ENCODE results near the gene DMAC2.
"Not testable (repeated sequence)": the region's sequence is repeated elsewhere in the genome, so short reads cannot be mapped to it uniquely, and the experiment has no call there.

The DMAC2 gene

GRCh38 chr19:41397086-41398049 lies 42.3 kb downstream of the DMAC2 start, which contains the start of the genes BCKDHA and EXOSC5:
Gene BCKDHA, plus strand, starts transcription at chr19:41397818. Its CDS starts 10 bp downstream, at chr19:41397828.
Gene EXOSC5, minus strand, starts transcription at chr19:41397359. Its CDS starts 31 bp downstream, at chr19:41397328.
- DNase-seq, result peak; percentile 98

GRCh38 chr19:41395355-41395754 lies 44.4 kb downstream of the DMAC2 start:
- DNase-seq, result no peak

GRCh38 chr19:41392775-41393174 lies 46.9 kb downstream of the DMAC2 start:
- no peak for DNase-seq

GRCh38 chr19:41391618-41392017 lies 48.1 kb downstream of the DMAC2 start:
- DNase-seq, result no peak

GRCh38 chr19:41386442-41386841 lies 53.3 kb downstream of the DMAC2 start:
- no peak for DNase-seq

- DNase-seq, result no peak
These were observed 55.4 kb downstream of the DMAC2 start for GRCh38 chr19:41384351-41384750.

- not testable (repeated sequence) for DNase-seq
These were observed 58.2 kb downstream of the DMAC2 start for GRCh38 chr19:41381536-41381935.
